HG02884 (cell line): ENCODE data around the gene AFTPH.

ENCODE experiments used
- ATAC-seq: cut with Tn5 transposase; IDR thresholded peaks from one replicate; pipeline ENCODE4 v1.9.1; 2021; ENCODE audit warnings: mild to moderate bottlenecking, moderate library complexity; ENCODE audit not compliant: unreplicated experiment

The AFTPH gene

DNA sequence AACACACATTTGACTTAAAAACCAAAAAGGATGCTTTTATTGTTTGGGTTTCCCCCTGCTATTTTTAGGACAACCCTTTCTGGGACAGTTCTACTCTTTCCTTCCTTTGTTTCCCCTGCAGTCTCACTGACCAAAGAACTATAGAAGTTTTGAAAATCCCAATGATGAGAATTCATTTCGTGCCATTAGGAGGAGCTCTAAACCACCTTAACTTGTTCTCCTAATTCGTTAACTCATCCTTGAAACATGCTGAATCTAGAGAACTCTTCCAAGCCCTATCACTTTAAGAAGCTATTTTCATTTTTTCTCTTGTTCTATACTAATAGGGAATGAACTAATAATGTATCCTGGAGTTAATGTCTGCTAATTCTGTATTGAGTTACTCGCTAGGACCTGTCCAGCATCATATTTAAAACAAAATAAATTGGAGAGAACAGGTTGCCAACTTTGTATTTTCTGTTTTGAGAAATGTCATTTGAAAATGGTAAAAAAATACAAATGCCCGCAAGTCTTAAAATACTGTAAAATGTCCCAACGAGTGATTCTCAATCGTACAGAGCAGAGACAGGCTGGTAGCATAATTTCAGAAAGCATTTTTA lies 62.9 kb downstream of the AFTPH start:
- ATAC-seq = no peak

DNA sequence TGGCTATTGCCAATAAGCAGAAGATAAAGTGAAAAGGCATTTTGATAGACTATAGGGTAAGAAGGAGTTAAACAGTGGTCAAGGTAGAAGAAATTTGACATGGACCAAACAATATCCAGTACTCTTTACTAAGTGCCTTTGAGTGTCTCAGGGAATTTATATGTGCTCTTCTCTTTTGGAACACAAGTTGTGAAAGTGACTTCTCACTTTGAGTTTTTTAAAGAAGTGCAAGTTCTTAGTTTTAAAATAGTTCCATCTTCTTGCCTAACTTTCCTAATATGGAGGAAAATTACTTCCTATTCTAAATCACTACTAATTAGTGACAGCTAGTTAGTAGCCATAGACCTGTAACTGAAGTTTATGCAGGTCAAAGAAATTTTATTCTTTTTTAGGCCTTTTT lies 63.4 kb downstream of the AFTPH start:
- no peak for ATAC-seq

DNA sequence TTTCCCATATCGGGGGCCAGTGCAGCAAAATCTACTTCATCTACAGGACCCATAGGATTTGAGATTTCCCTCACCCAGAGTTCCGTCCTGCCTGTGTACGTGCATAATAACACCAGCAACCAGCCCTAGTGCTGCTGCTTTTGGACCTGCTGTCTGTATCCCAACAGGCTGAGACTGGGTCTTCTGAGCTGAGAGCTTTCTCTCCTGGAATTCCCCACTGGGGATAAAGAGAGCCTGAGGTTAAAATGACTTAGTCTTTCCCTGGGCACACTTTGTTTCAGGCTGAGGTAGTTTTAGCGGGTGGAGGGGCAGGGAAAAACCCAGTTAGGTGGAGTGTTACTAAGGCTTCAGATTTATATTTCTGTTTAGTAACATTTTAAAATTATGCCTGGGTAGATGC lies 67.1 kb downstream of the AFTPH start:
- ATAC-seq = no peak

DNA sequence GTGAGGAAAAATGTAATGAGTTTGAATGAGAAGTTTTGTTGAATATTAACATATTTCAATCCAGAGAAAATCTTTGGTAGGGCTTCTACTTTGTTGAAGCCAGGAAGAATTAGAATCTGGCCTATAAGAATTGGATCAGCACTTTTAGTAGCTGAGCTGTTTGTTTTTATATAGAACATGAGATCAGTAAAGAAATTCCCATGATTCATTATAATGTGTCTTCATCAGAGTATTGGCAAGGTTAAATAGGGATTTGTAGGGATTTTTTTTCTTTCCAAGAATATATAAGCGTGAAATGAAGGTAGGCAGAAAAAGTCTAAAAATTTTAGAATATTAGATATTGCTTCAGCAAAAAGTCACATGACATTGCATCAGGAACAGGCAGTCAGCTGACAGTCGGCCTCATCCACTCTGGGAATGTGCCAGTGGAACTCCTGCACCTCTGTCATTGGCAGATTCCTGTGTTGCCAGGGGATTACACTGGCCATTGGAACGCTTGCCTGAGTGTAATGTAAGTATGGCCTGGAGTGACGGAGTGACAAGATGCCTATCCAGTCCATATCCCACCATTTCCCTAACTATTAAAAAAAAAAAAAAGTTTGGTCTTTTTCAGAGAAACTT lies 69.0 kb downstream of the AFTPH start:
- ATAC-seq = no peak

DNA sequence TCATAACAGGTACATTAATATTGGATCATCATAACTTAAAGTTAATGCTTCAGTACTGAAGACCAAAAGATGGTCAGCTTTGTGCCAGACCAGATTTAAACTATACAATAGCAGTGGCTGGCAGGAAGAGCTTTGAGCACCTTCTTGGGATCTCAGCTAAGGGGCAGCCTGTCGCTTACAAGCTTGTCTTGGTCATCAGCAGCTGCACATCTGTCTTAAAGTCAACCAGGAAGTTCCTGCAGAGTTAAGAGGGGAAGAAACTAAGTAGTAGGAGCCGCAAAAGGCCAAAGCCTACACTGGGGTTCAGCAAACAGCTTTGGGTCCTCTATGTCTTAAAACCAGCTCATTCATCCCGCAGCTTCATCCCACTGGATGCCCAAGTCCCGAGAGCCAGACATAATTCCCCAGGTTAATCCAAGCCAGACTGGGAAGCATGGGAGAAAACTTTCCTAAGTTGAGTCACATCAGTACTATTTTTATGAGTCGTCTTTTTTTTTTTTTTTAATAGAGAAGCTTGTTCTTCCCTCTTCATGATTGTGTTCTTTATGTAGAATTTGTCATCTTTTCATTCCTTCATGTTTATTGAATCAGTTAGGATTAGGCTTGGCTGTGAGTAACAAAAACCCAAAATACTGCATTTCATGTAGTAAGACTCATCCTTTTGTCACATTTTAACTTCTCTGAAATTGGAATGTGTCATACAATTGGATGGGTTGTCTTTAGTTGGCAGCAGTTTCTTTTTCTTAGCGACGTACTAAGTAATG lies 70.3 kb downstream of the AFTPH start:
- no peak for ATAC-seq

DNA sequence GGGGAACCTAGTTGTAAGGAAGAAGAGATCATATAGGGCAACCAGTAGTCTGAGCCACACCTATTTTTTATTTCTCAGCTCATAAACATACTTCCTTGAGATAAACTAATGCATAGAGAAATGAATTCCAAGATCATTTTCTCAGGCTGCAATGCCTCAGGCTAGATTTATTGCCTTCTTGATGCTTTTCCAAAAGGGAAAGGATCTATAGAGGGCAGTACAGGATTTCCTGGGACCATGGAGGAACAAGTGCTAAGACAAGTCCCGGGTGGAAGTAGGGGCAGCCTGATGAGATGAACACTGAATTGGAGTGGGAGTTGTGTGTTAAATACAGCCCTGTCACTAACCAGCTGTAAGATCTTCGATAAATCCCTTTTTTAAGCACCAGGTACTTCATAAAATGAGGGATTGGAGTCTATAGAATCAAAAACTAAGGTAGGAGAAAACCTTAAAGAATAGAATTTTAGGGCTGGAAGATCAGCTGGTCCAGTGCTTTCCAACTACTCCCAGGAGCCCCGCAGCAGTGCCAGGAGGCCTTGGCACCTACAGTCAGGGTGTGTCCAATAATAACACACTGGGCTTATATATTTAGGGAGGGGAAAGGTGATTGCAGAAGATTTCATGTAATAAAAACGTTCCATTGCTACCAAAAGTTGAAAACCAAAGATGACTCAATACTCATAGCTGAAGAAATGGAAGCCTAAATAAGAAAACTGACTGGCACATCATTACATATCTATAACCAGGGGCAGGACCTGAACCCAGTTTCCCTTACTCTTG lies 71.5 kb downstream of the AFTPH start:
- ATAC-seq = no peak

DNA sequence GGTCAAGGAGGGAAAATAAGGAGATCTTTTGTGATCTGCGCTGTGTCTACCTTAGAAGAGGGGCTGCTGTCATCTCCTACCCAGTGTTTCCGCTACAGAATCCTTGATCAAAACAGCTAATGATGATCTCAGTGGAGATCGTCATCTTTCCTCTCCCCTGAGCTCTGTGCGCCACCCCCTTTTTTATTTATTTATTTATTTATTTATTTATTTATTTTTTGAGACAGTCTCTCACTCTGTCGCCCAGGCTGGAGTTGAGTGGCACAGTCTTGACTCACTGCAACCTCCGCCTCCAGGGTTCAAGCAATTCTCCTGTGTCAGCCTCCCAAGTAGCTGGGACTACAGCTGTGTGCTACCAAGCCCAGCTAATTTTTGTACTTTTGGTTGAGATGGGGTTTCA lies 74.1 kb downstream of the AFTPH start:
- ATAC-seq = no peak

DNA sequence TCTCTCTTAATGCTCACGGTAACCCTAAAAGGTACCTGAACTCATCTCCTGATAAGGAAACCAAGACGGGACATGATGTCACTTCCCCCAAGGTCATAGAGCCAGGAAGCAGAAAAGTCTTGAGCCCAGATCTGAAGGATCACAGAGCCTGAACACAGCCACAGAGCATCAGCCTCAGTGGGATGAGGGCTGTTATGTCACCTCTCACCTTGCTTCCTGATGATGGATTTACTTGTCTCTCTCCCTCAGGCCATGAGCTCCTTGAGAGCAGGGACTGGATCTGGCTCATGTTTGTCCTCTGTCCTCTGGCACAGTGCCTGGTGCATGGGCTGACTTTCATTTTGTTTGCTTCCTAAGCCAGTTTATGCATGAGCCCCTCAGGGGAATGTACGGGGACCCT lies 75.3 kb downstream of the AFTPH start:
- no peak for ATAC-seq

DNA sequence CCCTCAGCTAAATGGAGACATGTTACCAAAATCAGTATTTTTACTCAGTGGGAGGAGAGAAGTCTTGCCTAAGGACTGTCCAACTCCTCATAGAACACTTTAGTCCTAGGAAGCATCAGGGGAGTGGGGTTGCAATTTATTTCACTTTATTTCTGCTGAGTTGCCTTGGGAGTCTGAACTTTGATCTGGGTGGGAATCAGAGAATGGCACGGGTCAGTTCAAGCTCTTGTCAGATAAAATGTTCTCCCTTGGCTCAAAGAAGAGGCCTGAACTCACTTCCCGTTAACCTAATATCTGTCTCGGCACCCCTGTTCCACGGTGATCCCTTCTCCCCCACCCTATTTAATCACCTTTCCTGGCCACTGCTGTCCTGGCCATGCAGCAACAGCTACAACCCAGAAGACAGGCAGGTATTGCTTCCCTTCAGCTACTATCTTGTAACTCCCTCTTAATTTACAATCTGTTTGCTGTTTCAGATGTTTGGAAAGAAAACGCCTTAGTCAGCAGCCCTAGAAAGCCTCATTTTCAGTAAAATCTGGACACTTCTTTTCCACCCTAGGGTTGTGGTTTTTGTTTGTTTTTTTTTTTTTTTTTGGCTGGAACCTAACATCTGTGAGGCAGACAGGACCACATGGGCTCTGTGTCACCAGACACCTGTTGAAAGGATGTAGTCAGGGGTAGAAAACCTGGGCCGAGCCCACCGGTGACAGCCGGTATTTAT lies 77.1 kb downstream of the AFTPH start:
- no peak for ATAC-seq

DNA sequence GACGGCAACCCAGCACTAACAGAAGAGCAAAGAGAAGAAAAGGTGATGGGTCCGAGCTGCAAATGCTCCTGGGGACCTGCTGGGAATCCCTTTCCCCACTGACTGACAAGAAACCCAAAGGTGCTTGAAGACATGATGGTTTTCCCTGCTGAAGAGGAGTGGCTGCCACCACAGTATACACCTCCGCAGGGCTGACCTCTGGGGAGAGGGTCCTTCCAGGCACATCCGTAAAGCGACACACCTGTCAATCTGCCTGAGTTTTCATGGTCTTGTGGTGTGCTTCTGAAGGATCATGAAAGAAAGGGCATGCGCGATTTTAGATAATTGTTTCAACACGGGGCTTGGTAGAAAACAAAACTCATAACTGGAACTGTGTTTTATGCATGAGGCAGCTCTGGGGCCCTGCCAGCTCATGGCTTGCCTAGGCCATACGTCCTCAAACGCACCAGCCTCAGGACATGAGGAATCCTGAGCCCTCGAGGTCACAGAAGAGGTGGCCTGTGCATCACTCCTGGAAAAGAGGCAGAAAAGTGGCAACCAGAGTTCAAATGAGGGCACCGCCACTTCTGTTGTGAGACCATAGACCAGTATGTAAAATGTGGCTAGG lies 77.8 kb downstream of the AFTPH start:
- no peak for ATAC-seq

DNA sequence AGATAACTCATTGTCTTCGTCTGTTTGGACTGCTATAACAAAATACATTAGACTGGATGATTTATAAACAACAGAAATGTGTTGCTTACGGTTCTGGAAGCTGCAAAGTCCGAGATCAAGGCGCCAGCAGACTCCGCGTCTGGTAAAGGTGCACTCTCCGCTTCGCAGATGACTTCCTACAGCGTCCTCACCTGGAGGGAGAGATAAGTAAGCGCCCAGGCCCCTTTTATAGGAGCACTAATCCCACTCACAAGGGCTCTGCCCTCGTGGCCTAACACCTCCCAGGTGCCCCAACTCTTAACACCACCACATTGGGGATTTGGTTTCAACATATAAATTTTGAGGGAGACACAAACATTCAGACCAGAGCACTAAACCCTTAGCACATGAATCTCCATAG lies 78.3 kb downstream of the AFTPH start:
- no peak for ATAC-seq

DNA sequence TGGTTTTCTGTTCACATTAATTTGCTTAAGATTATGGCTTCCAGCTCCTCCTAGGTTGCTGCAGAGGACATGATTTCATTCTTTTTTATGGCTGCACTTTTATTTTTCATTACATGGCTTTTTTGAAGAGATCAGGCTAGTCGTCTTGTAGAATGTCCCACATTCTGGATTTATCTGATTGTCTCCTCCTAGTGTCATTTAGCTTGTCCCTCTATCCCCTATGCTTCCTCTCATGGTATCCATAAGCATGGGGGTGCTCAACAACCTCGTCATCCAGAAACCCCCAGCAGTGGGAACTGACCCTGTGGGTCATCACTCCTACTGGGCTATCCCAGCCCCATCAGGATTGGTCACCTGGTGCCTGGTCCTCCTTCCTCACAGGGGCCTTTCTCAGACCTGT lies 80.0 kb downstream of the AFTPH start:
- no peak for ATAC-seq

DNA sequence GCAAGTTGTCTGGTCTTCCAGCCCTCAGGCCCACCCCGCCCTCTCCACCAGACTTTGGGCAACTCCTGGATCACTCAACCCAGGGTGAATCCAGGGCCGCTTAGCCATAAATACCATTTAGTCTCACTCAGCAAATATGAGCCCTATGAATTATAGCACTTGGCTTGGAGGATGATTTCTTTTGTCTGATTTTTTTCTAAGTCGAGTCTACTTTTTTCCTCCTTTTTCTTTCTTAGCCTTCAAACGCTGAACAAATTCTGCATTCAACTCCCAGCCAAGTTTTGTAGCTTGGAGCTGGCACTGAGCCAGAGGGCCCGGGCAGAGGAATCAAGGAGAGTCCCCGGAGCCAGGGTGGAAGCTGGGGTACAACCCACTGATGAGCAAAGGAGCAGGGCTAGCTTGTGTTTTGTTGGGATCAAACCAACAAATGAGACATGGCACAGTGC lies 80.9 kb downstream of the AFTPH start:
- ATAC-seq = no peak

DNA sequence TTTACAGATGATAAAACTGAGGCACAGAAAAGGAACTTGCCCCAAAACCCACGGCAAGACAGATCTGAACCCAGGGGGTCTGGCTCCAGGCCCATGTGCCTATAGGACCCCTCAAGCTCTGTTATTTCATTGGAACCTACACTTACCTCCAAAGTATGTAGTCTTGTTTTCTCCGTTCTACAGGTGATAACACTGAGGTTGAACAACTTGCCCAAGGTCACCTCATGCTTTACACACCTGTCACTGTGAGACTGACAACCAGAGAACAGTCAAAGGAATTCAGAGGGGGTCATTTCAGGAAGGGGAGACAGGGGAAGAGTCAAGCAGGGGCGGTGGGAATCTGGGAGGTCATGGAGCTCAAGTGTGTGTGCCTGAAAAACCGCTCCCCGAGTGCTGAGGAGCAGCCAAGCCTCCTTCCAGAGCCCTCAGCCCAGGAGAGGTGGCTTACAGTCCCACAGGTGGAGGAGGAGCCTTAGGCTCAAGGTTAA lies 81.9 kb downstream of the AFTPH start:
- ATAC-seq = no peak

DNA sequence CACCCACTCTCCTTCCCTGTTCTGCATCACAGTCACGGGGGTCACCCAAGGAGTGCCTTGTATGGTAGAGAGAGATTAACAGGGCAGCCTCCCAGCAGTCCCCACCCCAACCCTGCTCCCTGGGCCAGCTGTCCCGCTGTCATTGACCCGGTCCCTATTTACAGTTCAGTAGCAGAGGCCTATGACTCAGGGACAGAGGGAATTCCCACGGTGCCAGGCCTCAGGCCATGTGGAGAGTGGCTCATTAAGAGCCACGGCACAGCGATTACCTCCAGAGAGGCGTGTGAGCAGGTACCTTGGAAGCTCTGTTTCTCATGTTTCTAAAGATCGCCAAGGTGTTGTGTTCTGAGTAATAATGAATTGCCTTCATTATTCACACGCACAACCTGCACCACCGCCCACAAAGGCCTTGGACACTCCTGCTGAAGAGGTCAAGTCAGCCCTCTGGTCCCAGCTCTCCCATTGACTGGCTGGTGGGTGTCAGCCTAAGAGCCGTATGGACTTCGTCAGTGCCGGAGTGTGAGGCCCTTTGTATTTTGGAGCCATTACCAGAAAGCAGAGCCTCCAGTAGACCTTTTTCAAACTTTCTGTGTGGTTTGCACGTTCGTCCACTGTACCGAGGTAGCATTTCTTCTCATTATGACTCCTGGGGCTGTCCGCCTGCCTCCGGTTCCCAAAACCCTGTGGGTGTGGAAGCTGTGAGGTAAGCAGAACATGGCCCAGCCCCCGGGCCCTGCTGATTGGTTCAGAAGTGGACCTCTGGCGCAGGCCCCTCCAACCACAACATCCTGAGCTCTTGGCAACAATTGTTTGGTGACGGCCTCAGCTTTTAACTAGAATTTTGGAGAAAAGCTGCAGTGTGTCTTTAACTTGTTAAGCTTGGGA lies 82.6 kb downstream of the AFTPH start:
- peak; percentile 81 for ATAC-seq

DNA sequence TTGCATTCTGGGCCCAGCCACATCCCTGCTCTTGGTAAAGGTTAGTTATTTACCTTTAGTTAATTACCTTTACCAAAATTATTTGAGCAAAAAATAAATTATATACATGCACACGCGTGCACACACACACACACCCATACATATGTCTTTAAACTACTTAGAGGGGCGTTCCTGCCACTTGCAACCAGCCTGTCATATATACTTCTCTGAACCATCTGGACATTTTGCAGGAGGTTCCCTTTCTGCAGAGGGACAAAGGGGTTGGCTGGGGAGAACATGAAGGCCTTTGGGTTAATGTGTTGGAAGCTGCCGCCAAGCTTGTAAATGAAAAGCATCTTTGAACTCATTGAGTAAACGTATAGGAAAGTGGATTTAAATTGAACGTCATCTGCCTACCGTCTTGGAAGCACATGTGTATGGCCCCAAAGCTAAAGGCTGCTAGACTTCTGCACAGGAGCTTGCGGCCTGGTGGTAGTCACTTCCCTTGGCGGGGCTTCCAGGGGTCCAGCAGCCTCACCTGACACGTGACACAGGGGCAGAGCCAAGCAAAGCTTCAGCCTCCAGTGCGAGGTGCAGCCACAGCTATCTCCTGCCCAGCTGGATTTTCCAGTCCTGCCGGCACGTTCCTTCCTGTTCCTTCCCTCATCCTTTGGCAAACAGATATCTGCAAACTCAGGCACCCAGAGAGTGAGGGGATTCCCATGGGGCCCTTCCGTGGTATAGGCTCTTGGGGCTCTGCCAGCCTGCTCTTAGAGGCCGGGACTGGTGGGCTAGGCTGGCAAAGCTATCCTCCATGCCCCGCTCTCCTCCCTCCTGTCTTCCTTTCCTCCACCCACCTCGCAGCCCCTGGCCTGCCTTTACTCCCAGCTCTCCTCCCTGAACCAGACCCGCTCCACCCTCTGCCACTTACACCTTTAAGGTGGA lies 83.5 kb downstream of the AFTPH start:
- no peak for ATAC-seq

DNA sequence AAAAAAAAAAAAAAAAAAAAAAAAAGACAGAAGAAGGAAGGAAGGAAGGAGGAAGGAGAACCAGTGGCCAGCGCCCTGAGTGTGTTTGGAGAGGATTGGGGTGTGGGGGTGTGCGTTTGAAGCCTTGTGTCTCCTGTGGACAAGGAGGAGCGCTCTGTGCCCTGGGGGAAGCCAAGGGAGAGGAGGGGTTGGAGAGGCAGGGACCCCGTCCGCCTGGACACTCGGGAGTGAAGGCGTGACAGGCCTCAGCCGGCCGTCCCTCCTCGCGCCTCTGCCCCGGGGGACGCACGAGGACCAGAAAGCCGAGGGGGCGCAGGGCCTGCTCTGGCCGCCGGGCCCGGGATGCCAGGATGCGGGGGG lies 84.7 kb downstream of the AFTPH start:
- ATAC-seq = no peak

DNA sequence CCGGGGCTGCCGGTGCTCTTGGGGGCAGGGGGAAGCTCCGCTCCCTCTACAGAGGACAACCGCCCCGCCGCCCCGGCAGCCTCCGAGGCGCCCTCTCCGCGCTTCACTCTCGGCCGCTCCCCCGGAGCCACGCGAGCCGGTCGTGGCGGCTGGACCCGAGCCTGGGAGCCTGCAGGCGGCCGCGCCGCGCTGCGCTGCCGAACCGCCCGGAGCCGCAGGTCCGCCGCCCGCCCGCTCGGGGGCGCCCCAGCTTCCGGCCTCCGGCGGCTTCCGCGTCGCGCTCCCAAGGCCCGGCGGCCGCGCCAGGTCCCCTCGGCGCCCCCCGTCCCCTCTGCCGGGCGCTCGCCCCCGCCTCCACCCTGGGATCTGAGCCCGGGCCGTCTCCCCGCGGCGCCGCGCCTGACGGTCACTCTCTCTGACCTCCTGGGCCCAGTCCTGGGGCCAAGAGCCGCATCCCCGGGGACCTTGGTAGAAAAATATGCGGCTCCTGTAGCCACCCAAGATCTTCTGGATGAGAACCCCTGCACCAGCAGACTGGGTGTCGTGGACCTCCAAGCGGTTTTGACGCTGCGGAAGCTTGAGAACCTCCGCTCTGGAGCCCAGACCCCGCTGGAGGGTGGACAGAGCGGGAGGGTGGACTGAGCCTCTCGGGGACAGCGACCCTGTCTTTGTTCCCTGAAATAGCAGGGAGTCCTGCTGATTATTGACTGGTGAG lies 85.3 kb downstream of the AFTPH start:
- no peak for ATAC-seq
